Measurements from ENCODE around the gene GPR156.

- TF ChIP-seq CTCF (IDR thresholded peaks at IDR 0.05) (no peak), POLR2A (IDR thresholded peaks at IDR 0.05) (no peak)
These were observed 145.9 kb downstream of the GPR156 start for GRCh38 chr3:120139140-120139539.

Data from Peyer's patch (tissue), 4 donors.